HG03521 (cell line): ENCODE results near the gene MRC1.

ENCODE experiments used
- ATAC-seq: cut with Tn5 transposase; IDR thresholded peaks from one replicate; pipeline ENCODE4 v1.9.1; 2021; ENCODE audit warnings: mild to moderate bottlenecking, moderate library complexity; ENCODE audit not compliant: unreplicated experiment

Gene MRC1

GRCh38 chr10:17842641-17843040 lies 33.5 kb downstream of the MRC1 start:
- ATAC-seq: no peak

GRCh38 chr10:17847585-17848296 lies 38.6 kb downstream of the MRC1 start:
- no peak for ATAC-seq

GRCh38 chr10:17848646-17849045 lies 39.5 kb downstream of the MRC1 start:
- ATAC-seq: no peak

GRCh38 chr10:17850501-17850900 lies 41.4 kb downstream of the MRC1 start:
- no peak for ATAC-seq

GRCh38 chr10:17851611-17852010 lies 42.5 kb downstream of the MRC1 start:
- ATAC-seq: no peak

GRCh38 chr10:17854044-17854652 lies 45.0 kb downstream of the MRC1 start:
- ATAC-seq: no peak

- no peak for ATAC-seq
Measured at GRCh38 chr10:17857040-17857439, 47.9 kb downstream of the MRC1 start.

GRCh38 chr10:17859492-17860156 lies 50.5 kb downstream of the MRC1 start:
- peak; percentile 61 for ATAC-seq

GRCh38 chr10:17861760-17862159 lies 52.6 kb downstream of the MRC1 start:
- no peak for ATAC-seq

- ATAC-seq: no peak
Measured at GRCh38 chr10:17865351-17865750, 56.2 kb downstream of the MRC1 start.

GRCh38 chr10:17866346-17866745 lies 57.2 kb downstream of the MRC1 start:
- no peak for ATAC-seq

GRCh38 chr10:17867056-17867455 lies 57.9 kb downstream of the MRC1 start:
- ATAC-seq: no peak

GRCh38 chr10:17871036-17871435 lies 61.9 kb downstream of the MRC1 start:
- no peak for ATAC-seq

GRCh38 chr10:17872191-17873091 lies 63.3 kb downstream of the MRC1 start:
- ATAC-seq: no peak

- ATAC-seq: no peak
Measured at GRCh38 chr10:17873946-17874345, 64.8 kb downstream of the MRC1 start.

- ATAC-seq: no peak
Measured at GRCh38 chr10:17877121-17877520, 68.0 kb downstream of the MRC1 start.

- ATAC-seq: no peak
Measured at GRCh38 chr10:17878896-17879295, 69.7 kb downstream of the MRC1 start.

GRCh38 chr10:17880601-17881000 lies 71.5 kb downstream of the MRC1 start:
- ATAC-seq: no peak

- no peak for ATAC-seq
Measured at GRCh38 chr10:17882557-17882956, 73.4 kb downstream of the MRC1 start.

- ATAC-seq: no peak
Measured at GRCh38 chr10:17883621-17884020, 74.5 kb downstream of the MRC1 start.

GRCh38 chr10:17888189-17888588 lies 79.0 kb downstream of the MRC1 start:
- ATAC-seq: no peak
